Right hindlimb (tissue), 1 donor: ENCODE results near the gene PDGFRB.

Experiments
- DNase-seq: peaks from one replicate; pipeline ENCODE4 v3.0.0-alpha.2; 2018

Gene PDGFRB

DNA sequence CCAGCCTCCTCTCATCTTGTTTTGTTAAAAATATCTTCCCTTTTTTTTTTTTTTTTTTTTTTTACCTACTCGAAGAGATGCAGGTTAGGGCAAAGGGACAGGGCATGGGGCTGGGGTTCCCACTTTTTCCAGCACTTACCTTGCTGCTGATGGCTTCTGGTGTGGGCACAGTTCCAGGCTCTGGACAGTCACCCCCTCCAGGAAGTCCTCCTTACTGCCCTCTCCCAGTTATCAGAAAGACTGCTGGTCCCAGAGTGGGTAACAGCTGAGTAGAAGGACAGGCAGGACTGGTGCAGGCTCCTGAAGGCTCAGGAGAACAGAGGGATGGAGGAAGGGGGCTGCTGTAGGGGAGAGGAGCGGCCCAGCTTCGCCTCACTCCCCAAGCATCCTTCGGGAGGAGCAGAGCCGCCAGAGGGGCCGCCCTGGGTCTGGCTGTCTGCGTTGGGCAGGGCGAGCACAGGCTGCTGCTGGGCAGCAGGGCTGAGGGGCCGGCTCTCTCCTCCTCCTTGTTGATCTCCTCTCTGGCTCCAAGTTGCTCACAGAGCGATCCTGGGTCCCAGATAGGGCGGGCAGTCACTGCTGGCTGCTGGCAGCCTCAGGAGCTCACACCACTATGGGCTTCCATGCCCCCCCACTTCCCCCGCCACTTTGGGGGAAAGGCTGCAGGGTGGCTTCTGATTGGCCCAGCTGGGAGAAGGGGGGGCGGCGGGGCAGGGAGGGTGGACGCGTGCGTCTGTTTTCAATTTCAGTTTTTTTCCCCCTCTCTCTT is at the start of gene PDGFRB:
TSS of gene PDGFRB (minus strand) at position 588 of the 769 bp plus-strand sequence. CDS start 18,798 bp downstream, outside the sequence.
- peak; percentile 97 for DNase-seq

- DNase-seq: no peak
Measured at GRCh38 chr5:150204590-150204960, 48.9 kb upstream of the PDGFRB start.

GRCh38 chr5:150203832-150204589 is 48.4 kb upstream of the PDGFRB start:
- no peak for DNase-seq

- DNase-seq: no peak
Measured at GRCh38 chr5:150202501-150202900, 46.9 kb upstream of the PDGFRB start.

- DNase-seq: no peak
Measured at GRCh38 chr5:150197476-150197875, 41.8 kb upstream of the PDGFRB start.

- DNase-seq: no peak
Measured at GRCh38 chr5:150196986-150197385, 41.3 kb upstream of the PDGFRB start.

GRCh38 chr5:150196514-150196913 is 40.9 kb upstream of the PDGFRB start:
- DNase-seq: no peak

- no peak for DNase-seq
Measured at GRCh38 chr5:150195736-150196485, 40.3 kb upstream of the PDGFRB start.

GRCh38 chr5:150192462-150192861 is 36.8 kb upstream of the PDGFRB start:
- DNase-seq: no peak

- no peak for DNase-seq
Measured at GRCh38 chr5:150190987-150191386, 35.3 kb upstream of the PDGFRB start.

DNA sequence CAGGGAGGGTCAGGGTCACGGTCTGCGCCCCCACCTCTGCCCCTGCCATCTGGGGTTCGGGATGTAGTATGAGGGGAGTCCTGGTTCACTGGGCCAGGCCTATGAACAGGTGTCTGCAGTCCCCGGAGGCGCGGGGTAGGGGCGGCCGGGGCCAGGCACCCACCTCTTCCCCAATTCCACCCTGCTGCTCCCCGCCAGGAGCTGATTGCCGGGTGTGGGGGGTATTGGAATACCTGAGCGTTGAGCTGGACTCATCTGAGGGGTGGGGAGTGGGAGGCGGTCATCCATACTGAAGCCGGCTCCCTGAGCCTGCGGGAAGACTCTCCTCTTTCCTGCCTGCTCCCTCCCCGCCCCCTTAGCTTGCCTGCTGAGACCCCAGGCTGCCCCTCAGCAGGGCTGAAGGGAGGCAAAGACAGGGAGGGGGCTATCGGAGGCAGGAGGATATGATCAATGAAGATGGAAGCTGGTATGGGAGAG is 34.9 kb upstream of the PDGFRB start:
- DNase-seq: no peak

DNA sequence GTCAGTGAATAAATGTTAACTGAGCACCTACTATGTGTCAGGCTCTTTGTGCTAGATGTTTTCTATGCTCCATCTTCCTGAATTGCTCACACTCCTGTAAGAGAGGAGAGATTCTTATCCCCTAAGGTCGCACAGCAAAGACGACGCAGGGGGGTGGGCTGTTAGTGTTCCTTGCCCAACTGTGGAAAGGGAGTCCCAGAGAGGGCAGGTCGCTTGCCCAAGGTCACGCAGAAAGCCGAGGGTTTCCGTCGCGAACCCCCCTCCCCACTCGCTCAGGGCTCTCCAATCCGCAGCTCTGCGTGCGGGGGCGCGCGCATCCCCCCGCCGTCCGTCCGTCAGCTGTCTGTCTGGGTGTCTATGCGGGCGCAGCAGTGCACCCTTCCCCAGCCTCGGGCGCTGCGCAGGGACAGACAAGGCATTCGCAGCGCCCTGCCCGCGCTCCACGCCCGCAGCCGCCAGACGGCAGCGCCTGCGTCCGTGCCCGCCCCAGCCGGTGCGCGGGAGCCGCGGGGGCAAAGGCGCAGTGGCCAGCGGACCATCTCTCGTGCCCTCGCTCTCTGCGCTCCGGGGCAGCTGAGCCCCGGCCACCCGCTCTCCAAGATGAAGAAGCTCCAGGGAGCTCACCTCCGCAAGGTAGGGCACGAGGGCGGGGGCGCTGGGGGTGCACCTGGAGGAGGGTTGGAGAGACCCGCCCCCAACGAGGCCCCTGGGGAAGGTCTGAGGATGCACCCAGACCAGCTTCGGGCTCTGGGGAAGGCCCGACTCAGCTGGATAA is 34.3 kb upstream of the PDGFRB start, which contains the start of gene SLC6A7:
TSS of gene SLC6A7 (plus strand) at position 335 of the 775 bp plus-strand sequence. CDS start at position 601, 266 bp downstream.
- DNase-seq: no peak

DNA sequence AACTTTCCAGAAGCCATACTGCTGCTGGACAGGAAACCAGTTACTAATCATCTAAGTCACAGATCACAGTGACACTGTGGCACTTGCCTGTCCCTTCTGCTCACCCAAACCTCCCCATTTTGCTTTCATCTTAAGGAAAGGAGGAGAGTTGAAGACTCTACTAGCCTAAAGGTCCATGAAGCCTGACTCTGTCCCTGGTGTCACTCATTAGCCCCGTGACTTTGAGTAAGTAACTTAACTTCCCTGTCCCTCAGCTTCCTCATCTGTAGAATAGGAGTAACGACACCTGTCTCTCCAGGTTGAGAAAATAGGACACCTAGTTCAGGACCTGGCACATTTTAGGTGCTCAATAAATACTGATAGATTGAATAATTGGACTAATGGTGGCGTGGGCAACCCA is 33.7 kb upstream of the PDGFRB start:
- no peak for DNase-seq

DNA sequence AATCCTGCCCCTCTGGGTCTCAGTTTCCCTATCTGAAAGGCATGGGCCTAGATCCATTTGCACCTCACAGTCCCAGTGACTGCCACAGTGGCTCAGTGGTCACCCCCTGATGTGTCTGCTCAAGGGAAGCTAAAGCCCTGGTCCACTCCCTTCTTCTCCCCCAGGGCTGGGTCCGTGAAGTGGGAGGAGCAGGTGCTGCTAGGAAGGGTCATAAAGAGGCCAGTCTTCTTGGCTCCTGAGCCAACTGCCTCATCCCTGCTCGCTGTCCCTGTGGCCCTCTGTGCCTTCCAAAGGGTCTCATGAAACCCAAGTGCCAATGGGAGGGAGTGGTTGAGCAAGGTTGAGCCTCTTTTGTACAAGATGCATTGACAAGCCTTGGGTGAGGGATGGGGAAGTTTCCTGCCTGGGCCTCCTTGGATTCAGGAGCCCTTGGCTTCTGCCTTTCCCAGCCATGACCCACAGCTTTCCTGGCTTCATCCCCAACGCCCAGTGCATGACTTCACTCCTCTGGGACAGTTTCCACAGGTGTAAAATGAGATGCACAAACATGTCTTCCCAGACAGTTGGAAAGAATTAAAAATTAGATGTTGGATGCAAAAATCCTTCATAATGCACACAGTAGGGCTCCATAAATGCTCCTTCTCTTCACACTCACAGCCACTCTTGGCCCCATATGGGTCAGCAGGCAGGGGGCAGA is 32.6 kb upstream of the PDGFRB start:
- no peak for DNase-seq

GRCh38 chr5:150186897-150187296 is 31.3 kb upstream of the PDGFRB start:
- DNase-seq: no peak

DNA sequence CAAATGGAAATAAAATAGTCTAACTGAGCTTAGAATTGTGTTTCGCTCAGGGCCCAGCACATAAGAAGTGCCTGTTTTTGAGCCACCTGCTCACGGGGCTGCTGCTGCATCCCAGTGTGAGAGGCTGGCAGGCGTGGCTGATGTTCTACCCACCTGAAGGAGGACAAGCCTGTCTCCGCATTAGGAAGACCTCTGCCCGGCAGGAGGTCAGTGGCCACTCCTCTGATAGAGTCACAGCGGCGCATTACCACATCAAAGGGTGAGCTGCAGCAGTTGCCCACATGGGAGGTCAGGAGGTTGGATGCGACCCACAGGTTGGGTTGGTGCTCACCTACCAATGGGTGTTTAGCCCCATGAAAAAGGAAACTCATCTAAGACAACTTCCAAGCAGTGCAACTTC is 30.5 kb upstream of the PDGFRB start:
- no peak for DNase-seq

DNA sequence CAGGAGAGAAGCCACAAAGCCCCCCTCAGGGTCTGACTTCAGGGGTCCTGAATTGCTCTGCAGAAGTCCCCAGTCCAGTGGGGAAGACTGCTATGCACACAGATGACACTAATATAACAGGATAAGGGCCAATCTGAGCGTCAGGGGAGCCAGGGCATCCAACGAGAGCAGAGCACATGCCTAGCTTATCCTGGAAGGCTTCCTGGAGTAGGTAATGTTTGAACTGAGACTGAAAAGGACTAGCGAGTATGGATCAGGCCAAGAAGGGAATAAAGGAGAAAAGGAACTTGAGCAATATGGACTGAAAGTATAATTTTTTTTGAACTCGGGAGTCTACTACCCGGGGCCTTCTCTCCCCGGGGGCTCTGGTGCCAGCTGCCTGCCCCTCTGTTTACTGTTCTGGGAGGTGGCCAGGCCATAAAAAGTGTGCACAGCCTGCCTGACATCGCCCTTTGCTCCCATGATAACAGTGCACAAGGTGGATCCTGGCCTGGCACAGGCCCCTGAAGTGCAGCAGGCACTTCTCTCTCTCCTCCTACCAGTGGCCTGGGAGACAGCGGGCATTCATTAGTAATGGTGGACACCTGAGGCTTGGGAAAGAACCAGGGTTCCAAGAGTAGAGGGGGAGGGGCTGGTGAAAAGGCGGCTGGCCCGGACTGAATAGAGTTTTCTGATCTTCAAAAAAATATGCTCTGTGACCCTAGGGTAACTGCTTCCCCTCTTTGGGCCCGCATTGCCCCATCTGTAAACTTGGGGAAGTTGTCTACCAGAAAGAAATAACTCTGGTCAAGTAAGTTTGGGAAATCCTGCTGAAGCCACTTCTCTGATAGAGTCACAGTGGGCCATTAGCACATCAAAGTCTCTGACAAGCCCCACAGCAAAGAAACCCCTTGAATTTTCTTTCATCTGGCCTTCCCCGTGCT is 29.6 kb upstream of the PDGFRB start:
- DNase-seq: no peak

- DNase-seq: no peak
Measured at GRCh38 chr5:150184006-150184405, 28.4 kb upstream of the PDGFRB start.

DNA sequence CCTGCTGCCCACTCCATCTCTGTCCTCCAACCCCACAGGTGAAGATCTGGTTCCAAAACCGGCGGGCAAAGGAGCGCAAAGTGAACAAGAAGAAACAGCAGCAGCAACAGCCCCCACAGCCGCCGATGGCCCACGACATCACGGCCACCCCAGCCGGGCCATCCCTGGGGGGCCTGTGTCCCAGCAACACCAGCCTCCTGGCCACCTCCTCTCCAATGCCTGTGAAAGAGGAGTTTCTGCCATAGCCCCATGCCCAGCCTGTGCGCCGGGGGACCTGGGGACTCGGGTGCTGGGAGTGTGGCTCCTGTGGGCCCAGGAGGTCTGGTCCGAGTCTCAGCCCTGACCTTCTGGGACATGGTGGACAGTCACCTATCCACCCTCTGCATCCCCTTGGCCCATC is 27.8 kb upstream of the PDGFRB start:
- DNase-seq: no peak

- DNase-seq: no peak
Measured at GRCh38 chr5:150182774-150183173, 27.1 kb upstream of the PDGFRB start.
